Ovary (tissue), 9 donors: ENCODE results near the gene TBX18. TPM values are rescaled to one million over a fixed set of nuclear protein-coding genes. Genes with fewer than 3 reads are reported as not detected.

Experiments
- DNase-seq, 5 donors: peaks; one replicate each; pipeline ENCODE4 v3.0.0-alpha.2; 2019 to 2020
- H3K27ac ChIP-seq, 2 donors: fragments of 200-600 bp; one replicate each; pipeline versions ENCODE4 v1.5.1 to v1.8.0; 2019 to 2022
- H3K27me3 ChIP-seq: fragments of 200-600 bp; one replicate; pipeline ENCODE4 v1.8.0; 2022
- H3K36me3 ChIP-seq: fragments of 200-600 bp; sonication (generic); one replicate; pipeline ENCODE4 v1.5.1; 2019
- H3K4me1 ChIP-seq: one replicate; pipeline ENCODE4 v1.8.1; 2013; ENCODE audit warnings: mild to moderate bottlenecking, moderate library complexity; ENCODE audit not compliant: insufficient read depth
- H3K4me3 ChIP-seq: fragments of 200-600 bp; sonication (generic); one replicate; pipeline ENCODE4 v1.5.1; 2017
- H3K9me3 ChIP-seq, 2 donors: fragments of 200-600 bp in 1 of 2; sonication (generic) in 1 of 2; one replicate each; pipeline versions ENCODE4 v1.5.1 to v1.8.1; 2013 to 2019; ENCODE audit warnings: mild to moderate bottlenecking in 1 of 2, moderate library complexity in 1 of 2
- CTCF ChIP-seq, 3 donors: fragments of 450-650 bp in 2 of 3; fragments of 200-600 bp in 1 of 3; IDR thresholded peaks; one replicate each; pipeline versions ENCODE4 v1.5.1 to v1.8.0; 2016 to 2022; ENCODE audit warnings: antibody characterized with exemption in 3 of 3, mild to moderate bottlenecking in 1 of 3
- EP300 ChIP-seq: sonication (generic); formaldehyde crosslinking; IDR thresholded peaks from one replicate; pipeline ENCODE4 v1.6.1; 2017; ENCODE audit warnings: antibody characterized with exemption
- POLR2A ChIP-seq: fragments of 450-650 bp; IDR thresholded peaks from one replicate; pipeline ENCODE4 v1.6.1; 2017; ENCODE audit warnings: antibody characterized with exemption, mild to moderate bottlenecking, moderate library complexity
- WGBS, 3 donors: extraction: QIAGEN DNeasy Blood & Tissue Kit in 1 of 3; methylation state at CpG; one replicate each; pipeline versions ENCODE4 v1.1.5 to v1.1.7; 2013 to 2017; 5-methylcytosine and 5-hydroxymethylcytosine counted together
- intact Hi-C, 4 donors: fragments of 100-400 bp; cut with DNase I; formaldehyde crosslinking; loops; one replicate each; pipeline versions ENCODE4 v1.11.0 to v1.15.1; 2022 to 2023
- polyA plus RNA-seq, 2 donors: library from polyadenylated mRNA; stranded (reverse); fragments of 200-250 nt in 1 of 2; fragments of 350-450 nt in 1 of 2; fragmentation: Illumina TruSeq in 1 of 2; extraction: RNeasy Lipid Tissue Mini Kit (QIAGEN cat#74804) in 1 of 2; gene quantifications; one replicate each; pipeline ENCODE4 v1.2.3, GENCODE V29; 2013 to 2014
- total RNA-seq, 7 donors: library from RNA; depleted of rRNA in 2 of 7; stranded (reverse); fragments of >200 nt in 2 of 7; fragmentation: NEBNext Ultra II Directional in 3 of 7; extraction: Animal tissue kit (Norgen Biotek cat#: 25700) in 3 of 7; gene quantifications; one replicate each; pipeline versions ENCODE4 v1.1.0 to v1.2.4, GENCODE V29; 2016 to 2023
- donor health status: DM: no; HTN: no; CAD: no; lungs with moderate emphysema.
- donor health status: DM: no; HTN: no; CAD: no.
- donor health status: Bipolar disorder and iron deficiency.
- donor health status: DM: yes; HTN: yes; CAD: no.
- donor health status: DM: no; HTN: no; CAD: no.
- donor health status: DM: yes; HTN: yes; CAD: no.

The TBX18 gene
- total and polyA plus RNA-seq, 9 donors = 1.3 to 13.3 (median 5.4) TPM

GRCh38 chr6:84766118-84766798 is 1.9 kb upstream of the TBX18 start:
- Histone ChIP-seq H3K4me1 (no peaks in the 10 kb centered on the region), H3K27me3 (no peaks in the 10 kb centered on the region), H3K9me3 (no peaks in the 10 kb centered on the region), H3K4me3 (no peak overlapping the region), H3K27ac (no peak overlapping the region), H3K36me3 (no peaks in the 10 kb centered on the region)
- intact Hi-C loops = no loop called here
- 16 to 37% (median 25%) methylated on average over 32 of the region's 32 CpGs for WGBS, 3 donors
- no peak for DNase-seq
- no peak for TF ChIP-seq POLR2A
- no peak for TF ChIP-seq CTCF (IDR thresholded peaks at IDR 0.05)
- TF ChIP-seq EP300 = no peak

- no peak for DNase-seq
- no peaks in the 10 kb centered on the region for H3K36me3 ChIP-seq
- H3K27me3 ChIP-seq = no peaks in the 10 kb centered on the region
- WGBS, 3 donors = 1% methylated on average over 56 to 57 of the region's 57 CpGs
- H3K9me3 ChIP-seq = no peaks in the 10 kb centered on the region
- no peaks in the 10 kb centered on the region for H3K4me1 ChIP-seq
- TF ChIP-seq CTCF (IDR thresholded peaks at IDR 0.05) (no peak), EP300 (no peak), POLR2A (no peak)
- H3K4me3 ChIP-seq = peak overlapping the region; percentile 57
- intact Hi-C loops = no loop called here
- H3K27ac ChIP-seq = peak overlapping the region; percentile 55 to 76
These were observed 489 bp downstream of the TBX18 start for GRCh38 chr6:84763886-84764331.

GRCh38 chr6:84763003-84763885 is 1.2 kb downstream of the TBX18 start:
- intact Hi-C loops = no loop called here
- no peaks in the 10 kb centered on the region for H3K27me3 ChIP-seq
- TF ChIP-seq EP300 (no peak), CTCF (IDR thresholded peaks at IDR 0.05) (no peak), POLR2A (no peak)
- WGBS, 3 donors = 1 to 5% (median 3%) methylated on average over 73 to 74 of the region's 74 CpGs
- no peaks in the 10 kb centered on the region for H3K4me1 ChIP-seq
- peak overlapping the region; percentile 57 for H3K4me3 ChIP-seq
- peak in 4 of 5 donors; percentile 27 to 65 (median 56) for DNase-seq
- H3K27ac ChIP-seq = peak overlapping the region; percentile 55 to 76
- H3K9me3 ChIP-seq = no peaks in the 10 kb centered on the region
- no peaks in the 10 kb centered on the region for H3K36me3 ChIP-seq

- no peaks in the 10 kb centered on the region for H3K4me1 ChIP-seq
- H3K4me3 ChIP-seq = peak overlapping the region; percentile 57
- no peaks in the 10 kb centered on the region for H3K9me3 ChIP-seq
- peak overlapping the region; percentile 55 to 76 for H3K27ac ChIP-seq
- no peaks in the 10 kb centered on the region for H3K27me3 ChIP-seq
- peak in 1 of 3 donors; percentile 10 for TF ChIP-seq CTCF (IDR thresholded peaks at IDR 0.05)
- no peak for TF ChIP-seq POLR2A
- no peak for TF ChIP-seq EP300
- intact Hi-C loops = no loop called here
- no peaks in the 10 kb centered on the region for H3K36me3 ChIP-seq
- DNase-seq = peak in 3 of 5 donors; percentile 26 to 47 (median 41)
- 14 to 22% (median 16%) methylated on average over 39 to 40 of the region's 40 CpGs for WGBS, 3 donors
These were observed 2.0 kb downstream of the TBX18 start for GRCh38 chr6:84762220-84763002.
